Kidney tubule cell (primary cell): ENCODE results near the gene ZNF33A.
"Not testable (repeated sequence)": the region's sequence is repeated elsewhere in the genome, so short reads cannot be mapped to it uniquely, and the experiment has no call there.

ENCODE experiments used
- DNase-seq: peaks from one replicate; pipeline ENCODE4 v3.0.0-alpha.2; 2018; ENCODE audit warnings: low spot score

Gene ZNF33A

GRCh38 chr10:38010119-38010903, at the start of gene ZNF33A:
Gene ZNF33A, plus strand, starts transcription at chr10:38010675. Its CDS starts 1,667 bp downstream, at chr10:38012342.
- peak; percentile 97 for DNase-seq

DNA sequence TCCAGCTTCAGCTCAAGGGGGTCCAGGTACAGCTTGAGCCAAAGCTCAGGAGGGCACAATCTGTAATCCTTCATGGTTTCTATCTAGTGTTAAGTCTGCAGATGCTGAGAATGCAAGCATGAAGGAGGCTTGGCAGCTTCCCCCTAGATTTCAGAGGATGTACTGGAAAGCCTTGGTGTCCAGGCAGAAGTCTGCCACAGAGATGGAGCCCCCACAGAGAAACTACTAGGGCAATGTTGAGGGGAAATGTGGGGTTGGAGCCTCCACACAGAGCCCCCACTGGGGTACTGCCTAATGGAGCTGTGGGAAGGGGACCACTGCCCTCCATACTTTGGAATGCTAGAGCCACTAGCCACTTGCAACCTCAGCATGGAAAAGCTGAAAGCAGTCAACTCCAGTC, 45.5 kb upstream of the ZNF33A start:
- DNase-seq: no peak

DNA sequence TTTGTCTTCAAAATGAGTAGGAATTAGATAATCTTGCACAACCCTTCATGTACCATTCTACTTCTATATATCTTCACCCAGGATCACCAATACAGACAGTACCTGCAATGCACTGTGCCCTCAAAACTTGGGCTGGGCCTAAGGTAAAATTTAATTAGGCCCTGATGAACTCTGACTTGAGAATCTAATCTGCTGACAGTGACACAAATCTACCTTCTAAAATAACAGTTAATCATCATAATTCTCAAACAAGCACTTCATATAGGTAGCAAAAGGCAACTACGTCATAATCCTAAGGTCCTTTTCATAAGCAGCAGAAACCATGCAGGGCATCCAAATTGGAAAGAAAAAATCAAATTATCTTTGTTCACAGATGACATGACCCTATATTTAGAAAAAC, 38.1 kb upstream of the ZNF33A start:
- DNase-seq: no peak

- peak; percentile 27 for DNase-seq
Measured at GRCh38 chr10:37975401-37975991, 35.0 kb upstream of the ZNF33A start.

GRCh38 chr10:37976091-37976879, 34.2 kb upstream of the ZNF33A start, which contains the start of gene ZNF25:
Gene ZNF25, minus strand, starts transcription at chr10:37976647. Its CDS starts 4,925 bp downstream, at chr10:37971722.
- DNase-seq: peak; percentile 99

DNA sequence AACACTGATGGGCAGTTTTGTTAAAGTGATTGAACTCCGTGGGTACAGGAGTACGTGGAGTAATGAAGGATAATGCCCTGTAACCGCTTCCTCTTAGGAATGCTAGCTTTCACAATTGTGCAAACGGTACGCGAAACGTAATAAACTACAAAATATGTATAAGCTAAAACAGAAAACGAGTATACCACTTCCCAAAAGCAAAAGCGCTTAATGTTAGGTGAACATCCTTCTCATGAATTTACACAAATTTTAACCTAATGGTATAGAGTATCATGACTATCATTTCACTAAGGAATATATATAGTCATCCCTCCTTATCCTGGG, 33.6 kb upstream of the ZNF33A start:
- no peak for DNase-seq

- no peak for DNase-seq
Measured at GRCh38 chr10:37991655-37992054, 18.8 kb upstream of the ZNF33A start.

- DNase-seq: peak; percentile 43
Measured at GRCh38 chr10:37992083-37992482, 18.4 kb upstream of the ZNF33A start.

DNA sequence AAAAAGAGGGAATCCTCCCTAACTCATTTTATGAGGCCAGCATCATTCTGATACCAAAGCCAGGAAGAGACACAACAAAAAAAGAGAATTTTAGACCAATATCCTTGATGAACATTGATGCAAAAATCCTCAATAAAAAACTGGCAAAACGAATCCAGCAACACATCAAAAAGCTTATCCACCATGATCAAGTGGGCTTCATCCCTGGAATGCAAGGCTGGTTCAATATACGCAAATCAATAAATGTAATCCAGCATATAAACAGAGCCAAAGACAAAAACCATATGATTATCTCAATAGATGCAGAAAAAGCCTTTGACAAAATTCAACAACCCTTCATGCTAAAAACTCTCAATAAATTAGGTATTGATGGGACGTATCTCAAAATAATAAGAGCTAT, 11.6 kb upstream of the ZNF33A start:
- not testable (repeated sequence) for DNase-seq

- not testable (repeated sequence) for DNase-seq
Measured at GRCh38 chr10:38000474-38000873, 10.0 kb upstream of the ZNF33A start.

DNA sequence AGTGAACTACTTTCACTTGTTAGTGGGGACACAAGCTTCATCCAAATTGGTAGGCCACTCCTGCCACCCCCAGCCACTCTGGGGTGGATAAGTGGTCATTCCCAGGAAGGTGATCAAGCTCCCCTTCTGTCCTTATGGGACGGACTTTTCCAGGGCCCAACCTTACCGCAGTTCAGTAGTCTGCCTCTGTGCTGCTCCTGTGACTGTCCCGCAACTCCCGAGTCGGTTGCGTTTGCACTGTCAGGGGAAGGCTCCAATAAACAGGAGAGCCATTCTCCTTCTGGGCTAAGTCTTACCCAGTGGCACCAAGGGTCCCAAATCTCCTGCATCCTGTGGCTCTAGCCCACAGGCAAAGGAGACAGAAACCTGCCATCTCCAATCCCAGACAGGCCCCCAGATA, 7.4 kb upstream of the ZNF33A start:
- DNase-seq: no peak

DNA sequence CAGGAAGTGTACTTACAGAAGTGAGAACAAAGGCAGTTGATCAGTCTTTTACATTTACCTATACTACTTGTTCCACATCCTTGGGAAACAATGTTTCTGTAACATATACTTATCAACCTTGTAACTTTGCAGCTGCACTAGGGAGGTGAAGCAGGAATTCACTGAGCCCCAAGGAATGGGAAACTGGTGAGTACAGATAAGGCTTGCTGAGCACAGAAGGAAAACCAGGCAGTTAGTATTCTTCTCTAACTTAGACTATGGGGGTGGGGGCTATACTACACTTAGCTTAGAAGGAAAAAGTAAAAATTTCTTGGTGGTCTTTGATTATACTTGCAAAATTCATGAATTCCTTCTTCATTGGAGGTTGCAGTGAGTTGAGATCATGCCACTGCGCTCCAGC, 6.9 kb upstream of the ZNF33A start:
- DNase-seq: no peak

- no peak for DNase-seq
Measured at GRCh38 chr10:38007551-38007950, 2.9 kb upstream of the ZNF33A start.

DNA sequence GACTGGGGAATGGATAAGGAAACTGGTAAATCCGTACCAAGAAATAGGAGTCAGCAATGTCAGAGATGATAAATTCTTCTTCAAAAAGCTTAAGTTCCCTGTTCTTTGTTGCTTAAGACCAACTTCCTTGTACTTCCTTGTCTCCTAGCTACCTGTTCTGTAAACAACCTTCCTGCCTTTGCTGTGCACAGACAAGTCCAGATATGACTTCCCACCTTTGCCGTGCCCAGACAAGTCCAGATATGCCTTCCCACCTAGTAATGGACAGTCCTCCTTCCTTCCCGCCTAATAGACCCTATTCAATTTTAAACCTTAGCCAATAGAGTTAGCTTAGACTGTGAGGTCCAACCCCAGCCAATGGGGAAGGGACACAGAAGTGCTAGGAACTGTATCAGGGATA, 2.5 kb upstream of the ZNF33A start:
- DNase-seq: peak; percentile 42

- no peak for DNase-seq
Measured at GRCh38 chr10:38016354-38016753, 5.9 kb downstream of the ZNF33A start.

DNA sequence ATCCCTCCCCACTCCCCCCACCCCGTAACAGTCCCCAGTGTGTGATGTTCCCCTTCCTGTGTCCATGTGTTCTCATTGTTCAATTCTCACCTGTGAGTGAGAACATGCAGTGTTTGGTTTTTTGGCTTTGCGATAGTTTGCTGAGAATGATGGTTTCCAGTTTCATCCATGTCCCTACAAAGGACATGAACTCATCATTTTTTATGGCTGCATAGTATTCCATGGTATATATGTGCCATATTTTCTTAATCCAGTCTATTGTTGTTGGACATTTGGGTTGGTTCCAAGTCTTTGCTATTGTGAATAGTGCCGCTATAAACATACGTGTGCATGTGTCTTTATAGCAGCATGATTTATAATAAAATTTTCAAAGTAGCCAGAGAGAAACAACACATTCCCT, 8.6 kb downstream of the ZNF33A start:
- not testable (repeated sequence) for DNase-seq

GRCh38 chr10:38025283-38025682, 14.8 kb downstream of the ZNF33A start:
- DNase-seq: no peak

GRCh38 chr10:38027986-38028385, 17.5 kb downstream of the ZNF33A start:
- peak; percentile 67 for DNase-seq

DNA sequence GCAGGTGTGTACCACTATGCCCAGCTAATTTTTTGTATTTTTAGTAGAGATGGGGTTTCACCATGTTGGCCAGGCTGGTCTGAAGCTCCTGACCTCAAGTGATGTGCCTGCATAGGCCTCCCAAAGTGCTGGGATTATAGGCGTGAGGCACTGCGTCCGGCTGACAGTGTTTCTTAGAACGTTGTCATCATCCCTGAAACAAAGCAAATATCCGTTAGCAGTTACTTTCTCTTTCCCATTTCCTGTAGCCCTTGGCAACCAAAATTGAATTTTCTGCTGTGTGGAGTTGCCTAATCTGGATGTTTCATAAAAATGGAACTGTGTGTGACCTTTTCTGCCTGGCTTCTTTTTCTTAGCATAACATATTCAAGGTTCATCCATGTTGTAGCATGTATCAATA, 22.4 kb downstream of the ZNF33A start:
- no peak for DNase-seq

- peak; percentile 48 for DNase-seq
Measured at GRCh38 chr10:38038107-38038931, 27.8 kb downstream of the ZNF33A start.

- no peak for DNase-seq
Measured at GRCh38 chr10:38038932-38039245, 28.4 kb downstream of the ZNF33A start.

DNA sequence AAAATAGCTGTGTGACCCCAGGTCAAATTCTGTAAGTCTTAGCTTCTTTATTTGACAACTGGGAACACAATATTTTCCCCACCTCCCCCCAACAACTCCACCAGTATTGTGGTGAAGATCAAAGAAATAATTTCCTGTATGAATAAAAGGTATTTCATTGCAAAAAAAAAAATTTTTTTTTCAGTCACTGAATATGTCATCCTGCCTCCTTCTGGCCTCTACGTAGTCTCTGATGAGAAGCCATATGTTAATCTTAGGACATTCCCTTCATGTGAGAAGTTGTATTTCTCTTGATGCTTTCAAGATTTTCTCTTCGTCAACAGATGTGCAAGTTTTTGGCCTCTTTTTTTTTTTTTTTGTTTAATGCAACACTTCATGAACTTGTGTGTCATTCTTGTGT, 33.0 kb downstream of the ZNF33A start:
- no peak for DNase-seq
